ENCODE measurements around the gene CHD6. TPM values are rescaled to one million over a fixed set of nuclear protein-coding genes. Genes with fewer than 3 reads are reported as not detected.

CHD6 gene
- total and polyA plus RNA-seq, 2 of the 13 experiments (the other 11 are each of a cell fraction or from before 2014, with no cell fraction given): 14.4 to 52.0 TPM

GRCh38 chr20:41650231-41650948 lies 32.2 kb upstream of the CHD6 start:
- H3K9me3 ChIP-seq (ENCODE audit: low read length): no peaks in the 10 kb centered on the region
- no peaks in the 10 kb centered on the region for H3K79me2 ChIP-seq (ENCODE audit: insufficient read depth, low read length)
- ATAC-seq (no peak; the same call in 2 of the 3 replicates), DNase-seq (ENCODE audit: low spot score) (no peak), FAIRE-seq (no peak)
- BruUV-seq (replicated peaks): no TSS peak
- H3K36me3 ChIP-seq (replicated peaks in 1 of 2; ENCODE audit: control insufficient read depth in 1 of 2, insufficient read depth in 2 of 2, low read length in 2 of 2): no peaks in the 10 kb centered on the region
- H3K4me2 ChIP-seq (ENCODE audit: low read depth, low read length): no peak overlapping the region
- no peak overlapping the region for H3K4me3 ChIP-seq (replicated peaks in 1 of 3; ENCODE audit: insufficient read depth in 1 of 3, low read depth in 2 of 3, low read length in 3 of 3)
- ChIA-PET POLR2A (no interaction called here), CTCF (ENCODE audit: low intra/inter-chr PET ratio, low total read pairs) (no interaction called here)
- H4K20me1 ChIP-seq (ENCODE audit: insufficient read depth, low read length): no peaks in the 10 kb centered on the region
- no peak overlapping the region for H2AFZ ChIP-seq (ENCODE audit: low read length)
- peaks cover 10% of the 10 kb centered on the region for H3K4me1 ChIP-seq (ENCODE audit: insufficient read depth, low read length)
- no peak overlapping the region for H3K9ac ChIP-seq (ENCODE audit: insufficient read depth, low read depth, low read length)
- peaks cover 2 to 5% of the 10 kb centered on the region in 2 experiments; a peak in 1 of 5 replicates for H3K27me3 ChIP-seq (ENCODE audit: control insufficient read depth in 1 of 2, insufficient read depth in 2 of 2, low read length in 2 of 2)
- in situ Hi-C loops (cut with HindIII; ENCODE audit: extremely low pct_ligation_motif_present, low pct_unique_long_range_greater_than_20kb): no loop called here
- WGBS (ENCODE audit: low lambda C conversion rate): 0% methylated on average over 1 of the region's 1 CpG
- intact Hi-C loops (cut with micrococcal nuclease; ENCODE audit: unreplicated experiment): no loop called here
- H3K27ac ChIP-seq (ENCODE audit: extremely low read length, insufficient read depth, low read length): no peak overlapping the region
- TF ChIP-seq SOX5 (CRISPR knock-in tag; IDR thresholded peaks at IDR 0.05; ENCODE audit: borderline replicate concordance) (peak; percentile 56; the same call in 1 of the 2 replicates), PRMT3 (CRISPR knock-in tag; IDR thresholded peaks at IDR 0.05; ENCODE audit: borderline replicate concordance, low read depth) (no peak), ZNF607 (CRISPR knock-in tag; IDR thresholded peaks at IDR 0.05; ENCODE audit: borderline replicate concordance) (no peak), WIZ (CRISPR knock-in tag; IDR thresholded peaks at IDR 0.05) (no peak), TEAD2 (CRISPR knock-in tag; IDR thresholded peaks at IDR 0.05) (no peak), GPBP1L1 (CRISPR knock-in tag; IDR thresholded peaks at IDR 0.05) (no peak), FOXA3 (CRISPR knock-in tag; IDR thresholded peaks at IDR 0.05) (peak; percentile 92), FOXK1 (CRISPR knock-in tag; IDR thresholded peaks at IDR 0.05; ENCODE audit: borderline replicate concordance, low read depth) (no peak), ARID5B (CRISPR knock-in tag; IDR thresholded peaks at IDR 0.05) (peak; percentile 68), ZNF776 (CRISPR knock-in tag; IDR thresholded peaks at IDR 0.05) (no peak), EZH2 (conservative IDR thresholded peaks at IDR 0.05; ENCODE audit: low read depth, low read length) (no peak), ZNF292 (CRISPR knock-in tag; IDR thresholded peaks at IDR 0.05; ENCODE audit: borderline replicate concordance, low read depth) (no peak), BORCS8-MEF2B (CRISPR knock-in tag; IDR thresholded peaks at IDR 0.05) (no peak), TFAP4 (IDR thresholded peaks at IDR 0.05; ENCODE audit: borderline replicate concordance, low read depth) (peak; percentile 100), CHCHD3 (CRISPR knock-in tag; IDR thresholded peaks at IDR 0.05) (no peak)

Measured in HepG2 (cell line).